K562 (cell line): Measurements from ENCODE around the gene EFHB. TPM values are rescaled to one million over a fixed set of nuclear protein-coding genes. Genes with fewer than 3 reads are reported as not detected.

ENCODE experiments used
- ATAC-seq: fragments of 200-7000 bp; cut with Tn5 transposase; 3 replicates; pipeline ENCODE4 v1.9.1; 2020; ENCODE audit warnings: moderate library complexity
- BruUV-seq: library from RNA; stranded (reverse); fragments of 400-500 nt; replicated peaks from 2 replicates; lab custom pipeline; 2021; lab: Mats Ljungman, UMichigan
- CTCF ChIA-PET: fragments of 300-600 bp; formaldehyde crosslinking; extraction: SDS; loops from one replicate; lab custom pipeline; 2021; ENCODE audit warnings: low intra/inter-chr PET ratio; lab: Yijun Ruan, JAX
- POLR2A ChIA-PET: fragments of 300-600, 350-650 bp; sonication (Branson Sonifier 250); formaldehyde crosslinking; extraction: SDS; loops from one replicate; lab custom pipeline; 2021; ENCODE audit warnings: antibody characterized with exemption, inconsistent platforms; lab: Yijun Ruan, JAX
- DNase-seq, 4 experiments: peaks; one replicate each; pipeline versions ENCODE4 v3.0.0 to v3.0.0-alpha.2; 2011 to 2018; ENCODE audit warnings: low spot score in 3 of 4, mixed read lengths in 3 of 4; ENCODE audit errors: extremely low read depth in 1 of 4
- FAIRE-seq: peaks from 2 replicates; lab custom pipeline; 2011; peaks lifted over from hg19 to GRCh38; lab: Jason Lieb, UNC
- H2AFZ ChIP-seq: 2 replicates; pipeline ENCODE4 v1.6.0; 2011; ENCODE audit warnings: low read depth, low read length, control low read depth, inconsistent platforms
- H3K27ac ChIP-seq: fragments of 200-600 bp; 3 replicates; pipeline ENCODE4 v1.8.0; 2011; ENCODE audit warnings: low read depth, mild to moderate bottlenecking, control low read depth, inconsistent platforms, low read length, moderate library complexity, mixed read lengths; ENCODE audit errors: extremely low read depth
- H3K27me3 ChIP-seq, 2 experiments: fragments of 300-600 bp in 1 of 2; 2 replicates in 1 of 2; 3 replicates in 1 of 2; pipeline versions ENCODE4 v1.6.0 to v1.8.0; 2011; ENCODE audit warnings: inconsistent platforms in 2 of 2, low read length in 2 of 2, mild to moderate bottlenecking in 1 of 2, mixed read lengths in 1 of 2, moderate library complexity in 1 of 2; ENCODE audit not compliant: control insufficient read depth in 2 of 2, insufficient read depth in 2 of 2
- H3K36me3 ChIP-seq: fragments of 300-600 bp; 3 replicates; pipeline ENCODE4 v1.8.0; 2011; ENCODE audit warnings: mild to moderate bottlenecking, low read length, inconsistent platforms; ENCODE audit not compliant: control insufficient read depth, insufficient read depth
- H3K4me1 ChIP-seq, 2 experiments: fragments of 200-600 bp in 1 of 2; replicated peaks in 1 of 2; 2 replicates in 1 of 2; 3 replicates in 1 of 2; pipeline versions ENCODE4 v1.5.1 to v1.8.0; 2011; ENCODE audit warnings: inconsistent platforms in 2 of 2, low read length in 2 of 2, mild to moderate bottlenecking in 1 of 2, mixed read lengths in 1 of 2, moderate library complexity in 1 of 2; ENCODE audit not compliant: control insufficient read depth in 2 of 2, insufficient read depth in 2 of 2
- H3K4me2 ChIP-seq: 2 replicates; pipeline ENCODE4 v1.6.1; 2011; ENCODE audit warnings: low read length, control low read depth, inconsistent platforms, mixed read lengths; ENCODE audit not compliant: insufficient read depth
- H3K4me3 ChIP-seq: fragments of 200-600 bp; sonication (generic), shearing (Covaris generic); 2 replicates; pipeline ENCODE4 v1.5.1; 2016; ENCODE audit warnings: control low read depth, inconsistent platforms
- H3K79me2 ChIP-seq: fragments of 200-600 bp; 3 replicates; pipeline ENCODE4 v1.8.0; 2011; ENCODE audit warnings: low read length, inconsistent platforms; ENCODE audit not compliant: control insufficient read depth, insufficient read depth
- H3K9ac ChIP-seq, 2 experiments: 2 replicates each; pipeline versions ENCODE4 v1.6.0 to v1.6.1; 2011; ENCODE audit warnings: low read depth in 2 of 2, low read length in 2 of 2, control low read depth in 1 of 2, inconsistent platforms in 1 of 2, mild to moderate bottlenecking in 1 of 2, mixed read lengths in 1 of 2; ENCODE audit not compliant: insufficient read depth in 1 of 2
- H3K9me1 ChIP-seq: one replicate; pipeline ENCODE4 v1.6.0; 2011; ENCODE audit warnings: inconsistent platforms, mild to moderate bottlenecking, low read length, moderate library complexity; ENCODE audit not compliant: control insufficient read depth, insufficient read depth
- H3K9me3 ChIP-seq: replicated peaks from 2 replicates; pipeline ENCODE4 v1.5.1; 2011; ENCODE audit warnings: low read depth, low read length, inconsistent platforms; ENCODE audit not compliant: control insufficient read depth, insufficient read depth
- H4K20me1 ChIP-seq: replicated peaks from 2 replicates; pipeline ENCODE4 v1.6.1; 2011; ENCODE audit warnings: low read length, inconsistent platforms, mixed read lengths; ENCODE audit not compliant: control insufficient read depth, insufficient read depth
- CEBPG ChIP-seq, 3 experiments: fragments of 200-800 bp in 1 of 3; sonication (Bioruptor generic) in 1 of 3; sonication (generic) in 1 of 3; formaldehyde crosslinking in 1 of 3; IDR thresholded peaks in 2 of 3; conservative IDR thresholded peaks in 1 of 3; 2 replicates each; pipeline versions ENCODE4 v1.6.1 to v1.8.0; 2016 to 2022; ENCODE audit warnings: missing compliant biosample characterization in 2 of 3, missing genetic modification characterization in 2 of 3, mild to moderate bottlenecking in 1 of 3, missing genetic modification reagents in 1 of 3
- ETV6 ChIP-seq, 3 experiments: fragments of 150-350 bp in 1 of 3; sonication (generic) in 1 of 3; formaldehyde crosslinking in 1 of 3; IDR thresholded peaks; 2 replicates each; pipeline versions ENCODE4 v1.6.1 to v1.8.0; 2014 to 2022; ENCODE audit warnings: borderline replicate concordance in 2 of 3, low read depth in 2 of 3, antibody characterized with exemption in 1 of 3, low read length in 1 of 3, mild to moderate bottlenecking in 1 of 3, missing genetic modification reagents in 1 of 3
- WGBS: fragments of 100-300 bp; shearing (Covaris generic); methylation state at CpG from one replicate; pipeline ENCODE4 v1.1.6; 2016; ENCODE audit warnings: low coverage, mixed read lengths; ENCODE audit not compliant: insufficient coverage; ENCODE audit errors: missing lambda C conversion rate; 5-methylcytosine and 5-hydroxymethylcytosine counted together
- in situ Hi-C: fragments of 300-500 bp; cut with MboI; formaldehyde crosslinking; loops from 4 replicates; pipeline ENCODE4 v1.15.0; 2018; ENCODE audit warnings: inconsistent platforms, mixed read lengths
- intact Hi-C: fragments of 100-400 bp; cut with micrococcal nuclease; formaldehyde crosslinking; loops from 2 replicates; pipeline ENCODE4 v1.14.2; 2022
- polyA plus RNA-seq, 8 experiments: library from polyadenylated mRNA; depleted of rRNA in 4 of 8; stranded (reverse) in 5 of 8; unstranded in 3 of 8; fragments of >200 nt; fragmentation: Nextera tagmentation in 2 of 8; fragmentation: Illumina TruSeq in 1 of 8; extraction: Ambion mirVana in 2 of 8; extraction: Trizol in 1 of 8; gene quantifications; 2 replicates each; pipeline versions ENCODE4 v1.2.1 to v1.2.3, GENCODE V29; 2011 to 2014; ENCODE audit warnings: inconsistent platforms in 1 of 8, missing spikeins in 1 of 8
- total RNA-seq, 7 experiments: library from RNA; depleted of rRNA in 6 of 7; stranded (reverse); fragments of >200 nt in 6 of 7; fragmentation: Illumina TruSeq in 2 of 7; extraction: Trizol in 2 of 7; gene quantifications; 2 replicates each; pipeline versions ENCODE4 v1.2.1 to v1.2.3, GENCODE V29; 2011 to 2021; ENCODE audit warnings: low replicate concordance in 1 of 7

Gene EFHB
- total and polyA plus RNA-seq, 9 of the 15 experiments (the other 6 are each of a cell fraction or from before 2014, with no cell fraction given), result 1.5 to 4.0 (median 1.8) TPM

GRCh38 chr3:19938295-19938627, 4.2 kb upstream of the EFHB start:
- BruUV-seq, result no TSS peak
- intact Hi-C loops (no loop called here), in situ Hi-C loops (no loop called here)
- H3K4me2 ChIP-seq, result no peak overlapping the region
- no peaks in the 10 kb centered on the region for H4K20me1 ChIP-seq
- ATAC-seq (no peak), DNase-seq (no peak), FAIRE-seq (no peak)
- POLR2A ChIA-PET, result interaction anchor here (1.9 to 2.2 kb wide), 2 partner anchors 7 to 16 kb away, joined by 6 to 15 read pairs; no protein-coding TSS in a partner anchor
- H3K27me3 ChIP-seq, result no peaks in the 10 kb centered on the region
- H3K27ac ChIP-seq, result no peak overlapping the region
- H3K9me3 ChIP-seq, result no peaks in the 10 kb centered on the region
- 57% methylated on average over 1 of the region's 1 CpG for WGBS
- no peak overlapping the region for H3K4me3 ChIP-seq
- no peaks in the 10 kb centered on the region for H3K9me1 ChIP-seq
- H3K9ac ChIP-seq, result no peak overlapping the region
- no peaks in the 10 kb centered on the region for H3K36me3 ChIP-seq
- peaks cover 13 to 27% of the 10 kb centered on the region in 2 experiments for H3K4me1 ChIP-seq
- H3K79me2 ChIP-seq, result no peaks in the 10 kb centered on the region
- CTCF ChIA-PET, result no interaction called here
- H2AFZ ChIP-seq, result no peak overlapping the region
- TF ChIP-seq CEBPG (CRISPR knock-in tag; IDR thresholded peaks at IDR 0.05) (no peak), CEBPG (tag; conservative IDR thresholded peaks at IDR 0.05 in 1 of 2, IDR thresholded peaks at IDR 0.05 in 1 of 2) (peak in 1 of 2 experiments; percentile 66; a peak in 1 of 4 replicates), ETV6 (IDR thresholded peaks at IDR 0.05; ENCODE audit: borderline replicate concordance in 1 of 2, low read depth in 2 of 2, low read length in 1 of 2) (no peak), ETV6 (CRISPR knock-in tag; IDR thresholded peaks at IDR 0.05; ENCODE audit: borderline replicate concordance) (no peak)
